HUES64 (cell line): ENCODE data around the gene ZNF469.

ENCODE experiments used
- H3K27ac ChIP-seq: 2 replicates; pipeline ENCODE4 v1.7.0; 2013; ENCODE audit warnings: low read depth, low read length, inconsistent platforms
- H3K27me3 ChIP-seq: 2 replicates; pipeline ENCODE4 v1.6.1; 2013; ENCODE audit warnings: mild to moderate bottlenecking, low read length; ENCODE audit not compliant: insufficient read depth
- H3K36me3 ChIP-seq: 2 replicates; pipeline ENCODE4 v1.6.1; 2013; ENCODE audit warnings: mild to moderate bottlenecking, low read length; ENCODE audit not compliant: insufficient read depth
- H3K4me1 ChIP-seq: 2 replicates; pipeline ENCODE4 v1.6.1; 2013; ENCODE audit warnings: mild to moderate bottlenecking, low read length, moderate library complexity; ENCODE audit not compliant: insufficient read depth
- H3K4me3 ChIP-seq: 2 replicates; pipeline ENCODE4 v1.5.1; 2013; ENCODE audit warnings: mild to moderate bottlenecking, low read length, moderate library complexity
- H3K9ac ChIP-seq: 2 replicates; pipeline ENCODE4 v1.6.1; 2013; ENCODE audit warnings: mild to moderate bottlenecking, low read depth, low read length
- H3K9me3 ChIP-seq: 2 replicates; pipeline ENCODE4 v1.6.1; 2013; ENCODE audit warnings: low read depth, low read length; ENCODE audit not compliant: insufficient read depth
- WGBS: fragments of 150-250, 120-280 bp; methylation state at CpG from one replicate; pipeline ENCODE4 v1.1.7; 2013; ENCODE audit warnings: missing lambda C conversion rate; 5-methylcytosine and 5-hydroxymethylcytosine counted together

ZNF469 gene

DNA sequence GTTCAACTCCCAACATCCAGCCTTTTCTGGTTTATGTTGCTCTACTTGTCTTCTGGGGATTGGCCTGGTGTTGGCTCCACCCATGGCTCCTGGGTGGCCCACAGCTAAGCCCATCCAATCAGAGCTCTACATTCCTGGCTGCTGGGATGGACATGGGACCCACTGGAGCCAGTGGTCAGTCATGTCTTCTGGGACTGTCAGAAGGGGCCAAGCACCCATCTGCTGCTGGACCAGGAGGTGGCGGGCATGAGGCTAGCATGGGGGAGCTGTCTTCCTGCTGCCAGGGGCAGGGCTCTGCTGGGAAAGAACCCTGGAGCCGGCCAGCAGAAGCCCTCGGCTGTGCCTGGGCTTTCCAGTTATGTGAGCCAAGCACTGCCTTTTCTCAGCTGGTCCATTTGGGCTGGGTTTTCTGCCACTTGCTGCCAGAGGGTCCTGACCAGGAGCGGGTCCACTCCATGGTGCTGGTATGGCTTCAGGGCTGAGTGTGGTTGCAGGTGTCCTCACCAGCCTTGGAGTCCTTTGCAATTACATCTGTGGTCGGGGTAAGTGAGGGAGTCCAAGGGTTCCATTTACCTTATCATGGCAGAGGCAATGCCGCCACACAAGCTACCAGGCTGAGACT, 17.4 kb upstream of the ZNF469 start:
- 94% methylated on average over 6 of the region's 6 CpGs for WGBS
- H3K36me3 ChIP-seq: no peaks in the 10 kb centered on the region
- no peak overlapping the region for H3K9ac ChIP-seq

DNA sequence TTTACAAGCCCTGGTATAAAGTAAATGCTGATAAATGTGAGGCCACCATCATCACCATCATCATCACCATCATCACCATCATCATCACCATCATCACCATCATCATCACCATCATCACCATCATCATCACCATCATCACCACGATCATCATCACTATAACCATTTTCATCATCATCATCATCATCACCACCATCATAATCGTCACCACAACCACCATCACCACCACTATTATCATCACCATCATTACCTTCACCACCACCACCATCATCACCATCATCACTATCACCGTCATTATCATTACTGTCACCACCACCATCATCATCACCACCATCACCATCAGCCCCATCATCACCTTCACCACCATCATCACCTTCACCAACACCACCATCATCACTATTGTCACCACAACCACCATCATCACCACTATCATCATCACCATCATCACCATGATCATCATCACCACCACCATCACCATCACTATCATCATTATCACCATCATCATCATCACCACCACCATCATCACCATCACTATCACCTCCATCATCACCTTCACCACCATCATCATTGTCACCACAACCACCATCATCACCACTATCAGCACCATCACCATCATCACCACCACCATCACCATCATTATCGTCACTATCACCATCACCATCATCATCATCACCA, 16.6 kb upstream of the ZNF469 start:
- Histone ChIP-seq H3K27ac (no peak overlapping the region), H3K9me3 (no peaks in the 10 kb centered on the region; the same call in 1 of the 2 replicates), H3K27me3 (no peaks in the 10 kb centered on the region), H3K36me3 (no peaks in the 10 kb centered on the region), H3K4me1 (no peaks in the 10 kb centered on the region), H3K9ac (no peak overlapping the region), H3K4me3 (no peak overlapping the region)
- WGBS: 92% methylated on average over 4 of the region's 4 CpGs

More for the DNA sequence above, 17.4 kb upstream of the ZNF469 start:
- H3K9me3 ChIP-seq: no peaks in the 10 kb centered on the region; the same call in 1 of the 2 replicates
- H3K4me1 ChIP-seq: no peaks in the 10 kb centered on the region
- H3K27me3 ChIP-seq: no peaks in the 10 kb centered on the region
- no peak overlapping the region for H3K4me3 ChIP-seq
- H3K27ac ChIP-seq: no peak overlapping the region

DNA sequence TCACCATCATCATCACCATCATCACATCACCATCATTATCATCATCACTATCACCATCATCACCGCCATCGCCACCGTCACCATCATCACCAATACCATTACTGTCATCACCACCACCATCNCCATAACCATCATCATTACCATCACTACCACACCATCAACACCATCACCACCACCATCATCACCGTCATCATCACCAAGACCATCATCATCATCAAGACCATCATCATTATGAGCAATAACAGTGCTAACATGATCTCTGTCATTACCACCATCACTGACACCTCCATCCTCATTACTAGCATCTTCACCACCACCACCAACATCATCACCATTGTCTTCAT, 16.1 kb upstream of the ZNF469 start:
- Histone ChIP-seq H3K36me3 (no peaks in the 10 kb centered on the region), H3K27me3 (no peaks in the 10 kb centered on the region), H3K4me3 (no peak overlapping the region), H3K27ac (no peak overlapping the region), H3K9ac (no peak overlapping the region), H3K9me3 (no peaks in the 10 kb centered on the region; the same call in 1 of the 2 replicates), H3K4me1 (no peaks in the 10 kb centered on the region)
- WGBS: 96% methylated on average over 4 of the region's 4 CpGs

DNA sequence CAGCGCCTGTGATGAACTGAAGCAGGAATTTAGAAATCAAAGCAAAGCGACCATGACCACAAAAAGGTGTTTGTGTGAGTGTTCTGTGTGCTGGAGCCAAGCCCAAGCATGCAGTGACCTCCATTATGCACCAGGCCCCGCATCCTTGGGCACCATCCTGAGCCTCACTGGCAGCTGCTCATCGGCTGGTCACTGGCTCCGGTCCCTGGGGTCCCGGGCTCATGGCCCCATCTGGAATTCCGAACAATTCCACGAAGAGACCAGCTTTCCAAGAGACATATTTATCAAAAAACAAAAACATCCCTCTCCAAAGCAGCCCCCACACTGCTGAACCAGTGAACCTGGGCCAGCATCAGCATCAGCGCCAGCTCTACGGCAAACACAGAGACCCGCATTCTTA, 15.2 kb upstream of the ZNF469 start:
- 94% methylated on average over 11 of the region's 11 CpGs for WGBS
- H3K36me3 ChIP-seq: no peaks in the 10 kb centered on the region
- H3K27me3 ChIP-seq: no peaks in the 10 kb centered on the region
- no peaks in the 10 kb centered on the region for H3K4me1 ChIP-seq
- H3K27ac ChIP-seq: no peak overlapping the region
- no peak overlapping the region for H3K9ac ChIP-seq
- no peak overlapping the region for H3K4me3 ChIP-seq
- H3K9me3 ChIP-seq: no peaks in the 10 kb centered on the region; the same call in 1 of the 2 replicates

GRCh38 chr16:88368036-88368435, 14.7 kb upstream of the ZNF469 start:
- H3K27me3 ChIP-seq: no peaks in the 10 kb centered on the region
- WGBS: 97% methylated on average over 13 of the region's 13 CpGs
- no peaks in the 10 kb centered on the region; the same call in 1 of the 2 replicates for H3K9me3 ChIP-seq
- no peaks in the 10 kb centered on the region for H3K4me1 ChIP-seq
- H3K27ac ChIP-seq: no peak overlapping the region
- H3K36me3 ChIP-seq: no peaks in the 10 kb centered on the region
- H3K4me3 ChIP-seq: no peak overlapping the region
- H3K9ac ChIP-seq: no peak overlapping the region

- H3K36me3 ChIP-seq: no peaks in the 10 kb centered on the region
- H3K27me3 ChIP-seq: no peaks in the 10 kb centered on the region
- H3K4me3 ChIP-seq: no peak overlapping the region
- no peak overlapping the region for H3K9ac ChIP-seq
- H3K9me3 ChIP-seq: no peaks in the 10 kb centered on the region; the same call in 1 of the 2 replicates
- no peak overlapping the region for H3K27ac ChIP-seq
- 87% methylated on average over 7 of the region's 7 CpGs for WGBS
- H3K4me1 ChIP-seq: no peaks in the 10 kb centered on the region
Observed at GRCh38 chr16:88368994-88369393, 13.8 kb upstream of the ZNF469 start.

- no peak overlapping the region for H3K9ac ChIP-seq
- no peaks in the 10 kb centered on the region for H3K36me3 ChIP-seq
- H3K9me3 ChIP-seq: no peaks in the 10 kb centered on the region; the same call in 1 of the 2 replicates
- H3K27me3 ChIP-seq: no peaks in the 10 kb centered on the region
- H3K27ac ChIP-seq: no peak overlapping the region
- H3K4me3 ChIP-seq: no peak overlapping the region
- no peaks in the 10 kb centered on the region for H3K4me1 ChIP-seq
- WGBS: 87% methylated on average over 14 of the region's 14 CpGs
Observed at GRCh38 chr16:88369447-88370008, 13.2 kb upstream of the ZNF469 start.

DNA sequence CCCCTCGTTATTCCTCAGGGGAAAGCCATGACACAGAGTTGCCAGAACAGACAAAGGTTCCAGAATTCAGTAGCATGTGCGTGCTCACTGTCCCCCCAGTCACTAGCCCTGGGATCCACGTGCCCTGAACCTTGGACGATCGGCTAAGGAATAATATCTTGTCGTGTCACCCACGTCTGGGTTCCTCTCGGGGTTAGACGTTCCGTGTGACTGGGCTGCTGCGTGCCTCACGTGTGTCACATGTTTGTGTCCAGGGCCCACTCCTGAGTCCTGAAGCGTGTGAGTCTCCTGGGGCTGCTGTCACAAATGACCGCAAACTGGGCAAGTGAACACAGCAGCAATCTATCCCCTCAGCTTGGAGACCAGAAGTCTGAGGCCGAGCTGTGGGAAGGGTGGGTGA, 12.4 kb upstream of the ZNF469 start:
- Histone ChIP-seq H3K27me3 (no peaks in the 10 kb centered on the region), H3K9ac (no peak overlapping the region), H3K27ac (no peak overlapping the region), H3K4me1 (no peaks in the 10 kb centered on the region), H3K9me3 (no peaks in the 10 kb centered on the region; the same call in 1 of the 2 replicates), H3K4me3 (no peak overlapping the region), H3K36me3 (no peaks in the 10 kb centered on the region)
- WGBS: 93% methylated on average over 15 of the region's 15 CpGs

- H3K36me3 ChIP-seq: no peaks in the 10 kb centered on the region
- no peak overlapping the region for H3K27ac ChIP-seq
- whole genome bisulfite sequencing: 92% methylated on average over 2 of the region's 2 CpGs
- no peak overlapping the region for H3K4me3 ChIP-seq
- H3K9ac ChIP-seq: no peak overlapping the region
- H3K27me3 ChIP-seq: no peaks in the 10 kb centered on the region
- H3K9me3 ChIP-seq: no peaks in the 10 kb centered on the region; the same call in 1 of the 2 replicates
- H3K4me1 ChIP-seq: no peaks in the 10 kb centered on the region
Observed at GRCh38 chr16:88372522-88372921, 10.2 kb upstream of the ZNF469 start.

- Histone ChIP-seq H3K27ac (no peak overlapping the region), H3K4me3 (no peak overlapping the region), H3K36me3 (no peaks in the 10 kb centered on the region), H3K9me3 (no peaks in the 10 kb centered on the region; the same call in 1 of the 2 replicates), H3K9ac (no peak overlapping the region), H3K27me3 (no peaks in the 10 kb centered on the region), H3K4me1 (no peaks in the 10 kb centered on the region)
- 98% methylated on average over 2 of the region's 2 CpGs for WGBS
Observed at GRCh38 chr16:88373211-88373610, 9.5 kb upstream of the ZNF469 start.

GRCh38 chr16:88373927-88374492, 8.7 kb upstream of the ZNF469 start:
- no peak overlapping the region for H3K27ac ChIP-seq
- H3K36me3 ChIP-seq: no peaks in the 10 kb centered on the region
- no peaks in the 10 kb centered on the region; the same call in 1 of the 2 replicates for H3K9me3 ChIP-seq
- WGBS: 86% methylated on average over 5 of the region's 5 CpGs
- H3K4me3 ChIP-seq: no peak overlapping the region
- H3K9ac ChIP-seq: no peak overlapping the region
- H3K27me3 ChIP-seq: no peaks in the 10 kb centered on the region
- no peaks in the 10 kb centered on the region for H3K4me1 ChIP-seq
